IMR-90 (cell line): ENCODE measurements around the gene TMED8. TPM values are rescaled to one million over a fixed set of nuclear protein-coding genes. Genes with fewer than 3 reads are reported as not detected.

Experiments
- ATAC-seq: fragments of 200-7000 bp; cut with Tn5 transposase; 2 replicates; pipeline ENCODE4 v1.9.1; 2020; ENCODE audit warnings: low read depth, mild to moderate bottlenecking, moderate library complexity
- BruUV-seq: library from RNA; stranded (reverse); fragments of 400-500 nt; replicated peaks from 2 replicates; lab custom pipeline; 2021; lab: Mats Ljungman, UMichigan
- CTCF ChIA-PET: fragments of 300-600 bp; formaldehyde crosslinking; extraction: SDS; loops from one replicate; lab custom pipeline; 2021; ENCODE audit warnings: antibody characterized with exemption; lab: Yijun Ruan, JAX
- POLR2A ChIA-PET: fragments of 300-600 bp; sonication (Branson Sonifier 250); formaldehyde crosslinking; loops from one replicate; lab custom pipeline; 2022; ENCODE audit warnings: antibody characterized with exemption; ENCODE audit not compliant: unreplicated experiment; lab: Charles Lee
- DNase-seq: peaks from one replicate; pipeline ENCODE4 v3.0.0; 2013
- H2AFZ ChIP-seq: replicated peaks from 2 replicates; pipeline ENCODE3; 2013; ENCODE audit warnings: low read length, mild to moderate bottlenecking; ENCODE audit not compliant: poor library complexity
- H2AK5ac ChIP-seq: 2 replicates; pipeline ENCODE4 v1.6.1; 2013; ENCODE audit warnings: low read depth, low read length, inconsistent platforms
- H2AK9ac ChIP-seq: replicated peaks from 2 replicates; pipeline ENCODE3; 2013; ENCODE audit warnings: mild to moderate bottlenecking, low read depth, low read length, moderate library complexity; ENCODE audit not compliant: poor library complexity
- H2BK120ac ChIP-seq: 2 replicates; pipeline ENCODE4 v1.6.1; 2013; ENCODE audit warnings: low read depth, low read length, inconsistent platforms
- H2BK15ac ChIP-seq: 3 replicates; pipeline ENCODE4 v1.6.1; 2013; ENCODE audit warnings: low read depth, low read length, inconsistent platforms
- H2BK20ac ChIP-seq: 2 replicates; pipeline ENCODE4 v1.6.1; 2013; ENCODE audit warnings: low read depth, mild to moderate bottlenecking, inconsistent platforms, low read length, moderate library complexity
- H2BK5ac ChIP-seq: 2 replicates; pipeline ENCODE4 v1.6.1; 2013; ENCODE audit warnings: mild to moderate bottlenecking, low read depth, low read length, inconsistent platforms; ENCODE audit not compliant: poor library complexity, severe bottlenecking
- H3K14ac ChIP-seq: replicated peaks from 2 replicates; pipeline ENCODE4 v1.6.1; 2013; ENCODE audit warnings: low read depth, low read length, inconsistent platforms
- H3K18ac ChIP-seq: 2 replicates; pipeline ENCODE4 v1.6.1; 2013; ENCODE audit warnings: low read depth, low read length, control low read depth
- H3K23ac ChIP-seq: 2 replicates; pipeline ENCODE4 v1.6.1; 2013; ENCODE audit warnings: low read depth, low read length, inconsistent platforms
- H3K27ac ChIP-seq: 2 replicates; pipeline ENCODE4 v1.5.1; 2013; ENCODE audit warnings: mild to moderate bottlenecking, control low read depth, low read length; ENCODE audit not compliant: insufficient read depth
- H3K27me3 ChIP-seq: 2 replicates; pipeline ENCODE4 v1.6.1; 2013; ENCODE audit warnings: low read length; ENCODE audit not compliant: control insufficient read depth, insufficient read depth
- H3K36me3 ChIP-seq: 2 replicates; pipeline ENCODE4 v1.6.1; 2013; ENCODE audit warnings: low read length, mixed read lengths; ENCODE audit not compliant: control insufficient read depth, insufficient read depth
- H3K4ac ChIP-seq: 2 replicates; pipeline ENCODE4 v1.6.1; 2013; ENCODE audit warnings: low read depth, low read length, inconsistent platforms
- H3K4me1 ChIP-seq: 2 replicates; pipeline ENCODE4 v1.6.1; 2013; ENCODE audit warnings: low read length, mixed read lengths; ENCODE audit not compliant: control insufficient read depth, insufficient read depth
- H3K4me2 ChIP-seq: 2 replicates; pipeline ENCODE4 v1.6.1; 2013; ENCODE audit warnings: low read depth, mild to moderate bottlenecking, control low read depth, low read length, moderate library complexity
- H3K4me3 ChIP-seq: 2 replicates; pipeline ENCODE4 v1.5.1; 2013; ENCODE audit warnings: low read depth, mild to moderate bottlenecking, control low read depth, low read length, moderate library complexity; ENCODE audit not compliant: insufficient read depth
- H3K56ac ChIP-seq: 2 replicates; pipeline ENCODE4 v1.6.1; 2013; ENCODE audit warnings: low read length, inconsistent platforms; ENCODE audit not compliant: insufficient read depth; ENCODE audit errors: extremely low read depth
- H3K79me1 ChIP-seq, 2 experiments: 2 replicates each; pipeline ENCODE4 v1.6.1; 2013; ENCODE audit warnings: low read length in 2 of 2, inconsistent platforms in 1 of 2, low read depth in 1 of 2
- H3K9ac ChIP-seq: 2 replicates; pipeline ENCODE4 v1.6.1; 2013; ENCODE audit warnings: low read depth, low read length, control low read depth
- H3K9me1 ChIP-seq: 2 replicates; pipeline ENCODE4 v1.6.1; 2013; ENCODE audit warnings: low read length, inconsistent platforms; ENCODE audit not compliant: insufficient read depth
- H3K9me3 ChIP-seq: 2 replicates; pipeline ENCODE4 v1.6.1; 2013; ENCODE audit warnings: low read length; ENCODE audit not compliant: control insufficient read depth, insufficient read depth
- H4K20me1 ChIP-seq: 2 replicates; pipeline ENCODE4 v1.6.1; 2013; ENCODE audit warnings: low read length, inconsistent platforms; ENCODE audit not compliant: insufficient read depth
- H4K5ac ChIP-seq: 2 replicates; pipeline ENCODE4 v1.6.1; 2013; ENCODE audit warnings: mild to moderate bottlenecking, low read depth, low read length, control low read depth
- H4K8ac ChIP-seq, 2 experiments: 2 replicates each; pipeline ENCODE4 v1.6.1; 2013; ENCODE audit warnings: low read depth in 2 of 2, low read length in 2 of 2, control low read depth in 1 of 2, inconsistent platforms in 1 of 2
- H4K91ac ChIP-seq: 2 replicates; pipeline ENCODE4 v1.6.1; 2013; ENCODE audit warnings: low read depth, low read length, inconsistent platforms; ENCODE audit not compliant: insufficient read depth
- BHLHE40 ChIP-seq: fragments of 150-350 bp; IDR thresholded peaks from 2 replicates; pipeline ENCODE4 v1.6.1; 2016; ENCODE audit warnings: mild to moderate bottlenecking, low read depth, low read length
- CHD1 ChIP-seq: IDR thresholded peaks from 2 replicates; pipeline ENCODE4 v1.6.1; 2012; ENCODE audit warnings: low read depth, low read length, improper control_type of control experiment
- ELK1 ChIP-seq: fragments of 150-350 bp; IDR thresholded peaks from 2 replicates; pipeline ENCODE4 v1.6.1; 2016; ENCODE audit warnings: low read depth, mild to moderate bottlenecking, low read length, moderate library complexity, borderline replicate concordance
- FOS ChIP-seq: fragments of 150-350 bp; IDR thresholded peaks from 2 replicates; pipeline ENCODE4 v1.6.1; 2016; ENCODE audit warnings: low read depth, low read length
- MAFK ChIP-seq: IDR thresholded peaks from 2 replicates; pipeline ENCODE4 v1.6.1; 2012; ENCODE audit warnings: low read depth, low read length, improper control_type of control experiment
- MAZ ChIP-seq: IDR thresholded peaks from 2 replicates; pipeline ENCODE4 v1.6.1; 2012; ENCODE audit warnings: low read depth, mild to moderate bottlenecking, low read length, improper control_type of control experiment, moderate library complexity, borderline replicate concordance
- MXI1 ChIP-seq: IDR thresholded peaks from 2 replicates; pipeline ENCODE4 v1.6.1; 2012; ENCODE audit warnings: low read depth, mild to moderate bottlenecking, low read length, moderate library complexity, borderline replicate concordance
- NFE2L2 ChIP-seq: fragments of 150-350 bp; IDR thresholded peaks from 2 replicates; pipeline ENCODE4 v1.6.1; 2016; ENCODE audit warnings: low read depth, mild to moderate bottlenecking, low read length
- POLR2A ChIP-seq: IDR thresholded peaks from 2 replicates; pipeline ENCODE4 v1.6.1; 2012; ENCODE audit warnings: mild to moderate bottlenecking, low read depth, low read length
- RAD21 ChIP-seq: IDR thresholded peaks from 2 replicates; pipeline ENCODE4 v1.6.1; 2012; ENCODE audit warnings: low read length, improper control_type of control experiment
- RCOR1 ChIP-seq: IDR thresholded peaks from 2 replicates; pipeline ENCODE4 v1.6.1; 2012; ENCODE audit warnings: mild to moderate bottlenecking, low read length, improper control_type of control experiment; ENCODE audit not compliant: insufficient replicate concordance
- RFX5 ChIP-seq: IDR thresholded peaks from 2 replicates; pipeline ENCODE4 v1.8.0; 2012; ENCODE audit warnings: low read depth, mild to moderate bottlenecking, low read length, moderate library complexity
- SMC3 ChIP-seq: fragments of 150-350 bp; IDR thresholded peaks from 2 replicates; pipeline ENCODE4 v1.6.1; 2016; ENCODE audit warnings: low read depth, mild to moderate bottlenecking, antibody characterized with exemption, low read length, moderate library complexity
- USF2 ChIP-seq: fragments of 150-350 bp; IDR thresholded peaks from 2 replicates; pipeline ENCODE4 v1.6.1; 2017; ENCODE audit warnings: mild to moderate bottlenecking, antibody characterized with exemption, low read length, low read depth
- WGBS, 2 experiments: methylation state at CpG; one replicate each; pipeline versions ENCODE4 v1.1.5 to v1.1.7; 2013; ENCODE audit warnings: missing lambda C conversion rate in 2 of 2; ENCODE audit not compliant: insufficient read length in 1 of 2; ENCODE audit errors: extremely low coverage in 2 of 2; 5-methylcytosine and 5-hydroxymethylcytosine counted together
- dilution Hi-C: fragments of 300-500 bp; cut with HindIII; formaldehyde crosslinking; loops from one replicate; pipeline ENCODE4 v1.14.3; 2018; ENCODE audit warnings: low sequenced_read_pairs; ENCODE audit not compliant: unreplicated experiment
- in situ Hi-C: fragments of 300-500 bp; cut with MboI; formaldehyde crosslinking; loops from 3 replicates; pipeline ENCODE4 v1.14.3; 2019; ENCODE audit warnings: low sequenced_read_pairs, inconsistent platforms, mixed read lengths
- intact Hi-C: fragments of 100-400 bp; cut with micrococcal nuclease; formaldehyde crosslinking; loops from 2 replicates; pipeline ENCODE4 v1.10.0; 2022
- polyA plus RNA-seq, 3 experiments: library from polyadenylated mRNA; depleted of rRNA; stranded (reverse); fragments of >200 nt; gene quantifications; 2 replicates each; pipeline ENCODE4 v1.2.3, GENCODE V29; 2012; ENCODE audit warnings: low replicate concordance in 1 of 3
- total RNA-seq: library from RNA; depleted of rRNA; stranded (reverse); fragments of >200 nt; gene quantifications from 2 replicates; pipeline ENCODE4 v1.2.3, GENCODE V29; 2012

The TMED8 gene
- total and polyA plus RNA-seq, 2 of the 4 experiments (the other 2 are of a cell fraction), result 2.2 to 5.0 TPM

GRCh38 chr14:77353469-77354141 lies 23.3 kb downstream of the TMED8 start:
- in situ Hi-C loops, result no loop called here
- Histone ChIP-seq H2AFZ (no peak overlapping the region), H2BK120ac (no peak overlapping the region), H2BK15ac (no peak overlapping the region), H2AK9ac (no peak overlapping the region), H3K9ac (no peak overlapping the region), H2BK20ac (no peak overlapping the region), H3K4ac (no peak overlapping the region), H4K91ac (no peak overlapping the region), H4K5ac (no peak overlapping the region), H3K79me1 (no peaks in the 10 kb centered on the region; a peak in 1 of 4 replicates), H3K9me3 (no peaks in the 10 kb centered on the region), H3K23ac (no peak overlapping the region), H3K4me3 (no peak overlapping the region), H4K20me1 (no peaks in the 10 kb centered on the region), H3K36me3 (no peaks in the 10 kb centered on the region), H2AK5ac (no peak overlapping the region), H3K27ac (no peak overlapping the region), H3K14ac (no peak overlapping the region), H3K9me1 (no peaks in the 10 kb centered on the region), H3K18ac (no peak overlapping the region), H3K56ac (no peak overlapping the region), H3K27me3 (no peaks in the 10 kb centered on the region), H2BK5ac (no peak overlapping the region), H3K4me1 (no peaks in the 10 kb centered on the region), H4K8ac (no peak overlapping the region), H3K4me2 (no peak overlapping the region)
- 90% methylated on average over 3 of the region's 5 CpGs; no CpG with 5 or more reads in 1 of the 2 experiments for WGBS, 2 experiments
- intact Hi-C loops, result no loop called here
- TF ChIP-seq BHLHE40, result no peak
- no peak for TF ChIP-seq RFX5
- TF ChIP-seq USF2, result no peak
- no peak for TF ChIP-seq MAFK
- TF ChIP-seq MAZ, result no peak
- TF ChIP-seq SMC3, result no peak
- no peak for TF ChIP-seq RAD21
- no peak for TF ChIP-seq ELK1
- TF ChIP-seq MXI1, result no peak
- no peak for TF ChIP-seq POLR2A
- no peak for TF ChIP-seq NFE2L2
- no peak for TF ChIP-seq RCOR1
- TF ChIP-seq FOS, result no peak
- no peak for TF ChIP-seq CHD1
- dilution Hi-C loops, result no loop called here
- no peak for ATAC-seq
- no peak for DNase-seq
- POLR2A ChIA-PET, result interaction anchor here (0.6 kb wide), 1 partner anchor 21 kb away, joined by 4 read pairs; no protein-coding TSS in a partner anchor
- no TSS peak for BruUV-seq
- CTCF ChIA-PET, result no interaction called here
